GM19035 (cell line): ENCODE data around the gene RAB3B.

Source experiments
- ATAC-seq: cut with Tn5 transposase; IDR thresholded peaks from one replicate; pipeline ENCODE4 v1.9.1; 2021; ENCODE audit not compliant: unreplicated experiment

RAB3B gene

DNA sequence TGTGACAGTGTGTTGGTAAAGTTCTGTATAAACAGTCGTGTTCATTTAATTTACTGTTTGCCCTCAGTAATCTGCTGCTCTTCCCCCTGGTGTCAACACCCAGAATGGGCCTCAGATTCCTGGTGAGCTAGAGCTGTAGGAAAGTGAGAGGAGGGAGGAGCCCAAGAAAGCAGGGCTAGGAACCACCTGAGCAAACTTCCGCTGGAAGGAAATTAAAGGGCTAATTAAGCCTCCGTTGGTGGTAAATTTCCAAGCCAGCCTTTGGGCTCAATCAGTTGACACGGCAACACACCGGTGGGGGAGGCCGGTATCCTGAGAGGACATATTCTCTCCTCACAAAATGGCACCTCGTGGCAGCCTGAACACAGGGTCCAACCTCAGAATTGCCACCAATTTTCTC lies 32.9 kb downstream of the RAB3B start:
- no peak for ATAC-seq

- no peak for ATAC-seq
Observed at GRCh38 chr1:51956528-51957509, 33.7 kb downstream of the RAB3B start.

DNA sequence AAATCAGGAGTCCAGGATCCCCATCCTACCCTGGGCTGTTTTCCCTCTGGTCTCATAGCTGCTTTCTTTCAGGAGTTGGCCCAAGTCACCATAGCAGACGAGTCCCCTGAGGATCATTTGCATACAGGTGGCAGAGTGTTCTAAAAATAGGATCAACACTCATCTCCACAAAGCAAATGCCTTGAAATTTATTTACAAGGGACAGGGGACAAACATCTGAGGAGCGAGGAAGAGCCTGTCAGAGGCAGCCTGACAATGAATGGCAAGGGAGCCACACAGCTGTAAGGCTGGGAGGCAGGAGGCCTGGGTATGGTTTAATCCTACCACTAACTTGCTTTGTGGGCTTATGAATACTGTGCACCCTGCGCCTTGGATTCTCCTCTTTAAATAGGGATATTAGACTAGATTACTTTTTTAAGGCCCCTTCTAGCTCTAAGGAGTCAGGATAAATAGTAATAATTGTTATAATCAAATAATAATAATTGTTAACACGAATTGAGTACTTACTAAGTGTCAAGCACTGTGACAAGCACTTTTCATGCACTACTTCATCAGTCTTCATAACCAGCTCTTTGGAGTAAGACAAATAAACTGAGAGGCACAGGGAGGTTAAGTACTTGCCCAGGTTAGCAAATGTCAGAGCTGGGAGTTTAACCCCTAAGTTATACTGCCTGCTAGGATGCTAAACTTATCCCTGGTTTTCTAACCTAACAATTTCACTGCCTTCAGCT lies 34.5 kb downstream of the RAB3B start:
- ATAC-seq: no peak

GRCh38 chr1:51954783-51955182 lies 35.7 kb downstream of the RAB3B start:
- no peak for ATAC-seq

DNA sequence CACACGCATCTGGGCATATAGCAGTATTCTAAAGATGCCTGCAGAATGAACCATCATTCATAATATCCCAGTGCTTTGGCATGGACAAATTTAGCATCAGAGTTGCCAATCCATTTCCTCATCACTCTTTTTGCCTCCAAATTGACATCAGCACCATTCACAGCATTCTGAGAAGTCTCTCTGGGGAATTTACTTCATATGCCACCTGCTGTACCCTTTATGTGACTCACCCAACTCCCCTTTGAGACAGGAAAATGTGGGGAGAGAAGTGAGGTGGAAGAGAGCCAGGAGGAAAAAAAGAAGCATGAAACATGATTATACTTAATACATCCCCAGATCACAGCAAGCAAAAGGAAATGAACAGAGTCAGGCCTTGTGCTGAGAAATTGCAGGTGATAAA lies 37.4 kb downstream of the RAB3B start:
- ATAC-seq: no peak

DNA sequence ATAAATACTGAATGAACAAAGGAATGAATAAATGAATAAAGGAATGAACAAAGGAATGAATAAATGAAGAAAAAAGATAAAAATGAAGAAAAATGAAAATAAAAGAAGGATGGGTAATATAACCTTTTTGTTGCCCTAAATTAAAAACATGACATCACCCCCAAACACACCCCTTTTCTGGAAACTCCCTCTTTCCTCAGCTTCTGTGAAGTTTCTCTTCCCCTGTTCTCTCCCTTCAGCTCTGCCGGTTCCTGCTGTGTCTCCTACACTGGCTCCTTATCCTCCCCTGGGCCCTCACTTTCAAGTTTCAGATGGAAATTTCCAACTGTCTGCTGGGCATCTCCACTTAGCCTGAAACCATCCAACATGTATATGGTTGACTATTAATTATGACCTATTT lies 37.9 kb downstream of the RAB3B start:
- no peak for ATAC-seq

DNA sequence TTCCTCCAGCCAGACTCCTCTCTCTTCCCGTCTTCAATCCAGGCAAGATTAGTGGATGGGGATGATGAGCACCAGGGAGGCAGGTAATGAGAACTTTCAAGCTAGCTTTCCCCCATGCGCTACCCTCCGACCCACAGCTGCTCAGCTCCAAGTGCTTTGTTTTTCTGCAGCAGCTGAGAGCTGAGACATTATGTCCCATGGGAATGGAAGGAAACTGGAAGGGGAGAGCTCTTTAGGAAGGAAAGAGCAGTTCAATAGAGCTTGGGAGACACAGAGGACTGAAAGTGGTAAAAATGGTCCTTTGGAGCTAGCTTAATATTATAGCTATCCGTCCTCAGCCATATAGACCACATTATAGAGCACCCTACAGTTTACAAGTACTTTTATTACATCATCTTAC lies 39.8 kb downstream of the RAB3B start:
- no peak for ATAC-seq

GRCh38 chr1:51949014-51949702 lies 41.3 kb downstream of the RAB3B start:
- no peak for ATAC-seq

GRCh38 chr1:51948491-51948915 lies 42.0 kb downstream of the RAB3B start:
- ATAC-seq: no peak

GRCh38 chr1:51946300-51946699 lies 44.2 kb downstream of the RAB3B start:
- no peak for ATAC-seq

DNA sequence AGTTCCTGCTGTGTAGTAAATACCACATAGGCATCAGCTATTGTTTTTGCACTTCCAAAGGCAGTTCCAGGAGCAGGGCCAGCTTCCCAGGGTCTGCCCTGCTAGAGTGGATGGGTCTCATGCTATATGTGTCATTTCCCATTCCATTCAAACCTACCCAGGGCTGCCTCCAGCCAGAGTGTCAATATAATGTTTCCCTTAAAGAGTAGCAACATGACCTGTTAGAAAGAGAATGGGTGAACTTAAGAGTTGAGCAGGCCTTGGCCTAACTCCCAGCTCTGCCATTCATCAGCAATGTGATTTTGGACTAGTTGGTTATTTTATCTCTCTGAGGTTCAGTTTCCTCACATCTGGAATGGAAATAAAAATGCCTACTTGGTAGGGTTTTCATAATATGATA lies 44.9 kb downstream of the RAB3B start:
- no peak for ATAC-seq

GRCh38 chr1:51942281-51942680 lies 48.2 kb downstream of the RAB3B start:
- ATAC-seq: no peak

DNA sequence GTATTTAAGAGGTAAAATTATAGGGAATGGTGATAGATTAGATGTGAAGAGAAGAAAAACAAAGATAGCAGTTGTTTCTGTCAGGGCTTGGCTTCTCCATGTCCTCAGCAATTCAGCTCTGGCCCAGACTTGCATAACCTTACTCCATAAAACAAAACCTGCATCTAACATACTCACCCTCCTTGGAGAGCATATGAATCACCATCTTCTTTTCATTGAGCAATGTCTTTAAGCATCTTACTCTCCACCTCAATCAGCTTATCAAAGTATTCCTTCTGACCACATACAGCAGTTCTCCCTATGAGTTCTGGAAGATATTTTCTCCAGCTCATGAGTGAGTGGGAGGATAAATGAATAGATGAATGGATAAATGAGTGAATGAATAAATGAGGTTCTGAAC lies 49.0 kb downstream of the RAB3B start:
- no peak for ATAC-seq

DNA sequence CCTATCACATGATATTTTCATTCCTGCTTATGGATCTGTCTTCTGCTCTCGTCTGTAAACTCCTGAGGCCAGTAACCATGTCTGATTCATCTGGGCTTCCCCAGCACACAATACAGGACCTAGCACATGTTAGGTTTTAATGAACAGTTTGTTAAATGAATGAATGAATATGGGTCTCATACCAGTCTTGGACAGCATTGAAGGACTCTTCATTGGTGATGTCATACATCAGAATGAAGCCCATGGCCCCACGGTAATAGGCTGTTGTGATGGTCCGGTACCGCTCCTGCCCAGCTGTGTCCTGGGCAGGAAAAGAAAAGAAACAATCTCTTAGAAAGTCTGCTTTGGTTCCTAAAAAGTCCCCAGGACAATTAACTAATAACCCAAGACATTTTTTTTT lies 53.4 kb downstream of the RAB3B start:
- ATAC-seq: no peak

GRCh38 chr1:51936531-51936930 lies 54.0 kb downstream of the RAB3B start:
- ATAC-seq: no peak

GRCh38 chr1:51933344-51933743 lies 57.2 kb downstream of the RAB3B start:
- no peak for ATAC-seq

GRCh38 chr1:51930329-51930728 lies 60.2 kb downstream of the RAB3B start:
- no peak for ATAC-seq

- ATAC-seq: no peak
Observed at GRCh38 chr1:51928896-51929295, 61.6 kb downstream of the RAB3B start.

- ATAC-seq: no peak
Observed at GRCh38 chr1:51927029-51927428, 63.5 kb downstream of the RAB3B start.

GRCh38 chr1:51926171-51926812 lies 64.2 kb downstream of the RAB3B start:
- ATAC-seq: no peak

GRCh38 chr1:51924455-51924854 lies 66.0 kb downstream of the RAB3B start:
- ATAC-seq: no peak
